Brain pericyte (primary cell): Measurements from ENCODE around the gene CASP10.
"Not testable (repeated sequence)": the region's sequence is repeated elsewhere in the genome, so short reads cannot be mapped to it uniquely, and the experiment has no call there.

Experiments
- DNase-seq: peaks from one replicate; pipeline ENCODE4 v3.0.0-alpha.2; 2012; ENCODE audit warnings: low read depth, low spot score

The CASP10 gene

DNA sequence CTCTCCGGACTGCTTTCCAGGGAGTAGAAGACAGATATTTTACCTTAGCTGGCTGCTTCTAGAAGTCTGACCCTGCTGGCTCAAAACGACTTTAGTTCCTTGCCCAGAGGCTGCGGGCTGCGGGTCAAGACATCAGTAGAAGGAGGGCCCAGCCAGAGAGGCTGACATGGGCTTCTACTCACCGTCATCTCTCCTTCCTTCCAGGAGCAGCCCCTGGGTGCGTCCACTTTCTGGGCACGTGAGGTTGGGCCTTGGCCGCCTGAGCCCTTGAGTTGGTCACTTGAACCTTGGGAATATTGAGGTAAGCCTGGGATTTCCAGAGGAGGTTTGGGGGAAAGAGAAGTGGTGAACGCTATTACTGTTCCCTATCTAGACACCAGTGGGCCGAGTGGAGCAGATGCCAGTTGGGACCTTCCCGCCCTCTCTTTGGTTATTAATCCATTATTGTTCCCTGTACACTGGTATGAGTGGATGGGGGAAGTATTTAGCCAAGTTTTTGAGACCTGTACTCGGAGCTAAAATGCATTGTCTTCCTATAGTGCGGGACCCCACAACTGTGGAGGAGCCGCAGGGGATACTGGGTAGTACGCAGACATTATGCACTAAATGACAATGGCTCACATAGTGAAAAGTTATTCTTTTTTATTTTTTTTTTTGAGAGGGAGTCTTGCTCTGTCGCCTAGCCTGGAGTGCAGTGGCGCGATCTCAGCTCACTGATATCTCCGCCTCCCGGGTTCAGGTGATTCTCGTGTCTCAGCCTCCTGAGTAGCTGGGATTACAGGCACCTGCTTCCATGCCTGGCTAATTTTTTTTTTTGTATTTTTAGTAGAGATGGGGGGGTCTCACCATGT, 51.1 kb downstream of the CASP10 start:
- no peak for DNase-seq

DNA sequence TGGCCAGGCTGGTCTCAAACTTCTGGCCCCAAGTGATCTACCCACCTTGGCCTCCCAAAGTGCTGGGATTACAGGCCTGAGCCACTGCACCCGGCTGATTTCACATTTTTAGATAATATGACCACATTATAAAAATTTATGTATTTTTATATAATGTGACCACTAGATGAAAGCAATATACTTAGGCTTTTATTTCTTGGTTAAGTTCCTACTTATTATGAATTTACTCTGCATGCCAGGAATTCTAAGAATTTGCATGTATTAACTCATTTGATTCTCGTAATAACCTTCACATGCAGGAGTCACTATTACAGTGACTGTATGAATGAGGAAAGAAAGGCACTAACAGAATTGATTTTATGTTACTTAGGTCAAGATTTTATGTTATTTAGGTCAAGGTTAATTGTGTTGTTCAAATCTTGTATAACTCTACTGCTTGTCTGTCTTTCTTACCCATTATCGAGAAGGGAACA, 51.8 kb downstream of the CASP10 start:
- DNase-seq, result no peak

- DNase-seq, result peak; percentile 8
Observed at GRCh38 chr2:201235860-201236811, 53.2 kb downstream of the CASP10 start.

GRCh38 chr2:201237486-201238123, 54.7 kb downstream of the CASP10 start:
- no peak for DNase-seq

DNA sequence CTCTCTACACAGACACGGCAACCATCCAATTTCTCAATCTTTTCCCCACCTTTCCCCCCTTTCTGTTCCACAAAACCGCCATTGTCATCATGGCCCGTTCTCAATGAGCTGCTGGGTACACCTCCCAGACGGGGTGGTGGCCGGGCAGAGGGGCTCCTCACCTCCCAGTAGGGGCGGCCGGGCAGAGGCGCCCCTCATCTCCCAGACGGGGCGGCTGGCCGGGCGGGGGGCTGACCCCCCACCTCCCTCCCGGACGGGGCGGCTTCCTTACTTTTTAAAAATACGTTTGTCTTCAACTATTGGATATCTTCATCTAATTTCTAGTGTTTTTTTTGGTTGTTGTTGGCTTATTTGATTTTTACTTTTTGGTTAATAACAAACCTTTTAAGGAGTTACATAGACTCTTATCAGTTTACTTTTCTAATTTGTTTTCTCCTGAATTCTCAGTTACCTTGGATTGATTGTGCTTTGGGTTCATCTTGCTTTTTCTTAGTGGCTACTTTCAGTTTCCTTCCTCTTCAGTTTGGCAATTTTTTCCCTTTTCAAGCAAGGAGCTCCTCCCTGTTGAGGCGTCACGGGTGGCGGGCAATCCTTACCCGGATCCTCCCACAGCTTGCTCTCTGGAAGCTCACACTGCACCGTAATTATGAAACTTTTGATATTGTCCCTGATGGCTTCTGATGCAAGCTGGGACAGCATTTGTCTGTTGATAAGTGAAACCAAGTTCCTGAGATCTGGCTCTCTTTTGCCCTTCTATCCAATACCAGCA, 56.4 kb downstream of the CASP10 start:
- not testable (repeated sequence) for DNase-seq

DNA sequence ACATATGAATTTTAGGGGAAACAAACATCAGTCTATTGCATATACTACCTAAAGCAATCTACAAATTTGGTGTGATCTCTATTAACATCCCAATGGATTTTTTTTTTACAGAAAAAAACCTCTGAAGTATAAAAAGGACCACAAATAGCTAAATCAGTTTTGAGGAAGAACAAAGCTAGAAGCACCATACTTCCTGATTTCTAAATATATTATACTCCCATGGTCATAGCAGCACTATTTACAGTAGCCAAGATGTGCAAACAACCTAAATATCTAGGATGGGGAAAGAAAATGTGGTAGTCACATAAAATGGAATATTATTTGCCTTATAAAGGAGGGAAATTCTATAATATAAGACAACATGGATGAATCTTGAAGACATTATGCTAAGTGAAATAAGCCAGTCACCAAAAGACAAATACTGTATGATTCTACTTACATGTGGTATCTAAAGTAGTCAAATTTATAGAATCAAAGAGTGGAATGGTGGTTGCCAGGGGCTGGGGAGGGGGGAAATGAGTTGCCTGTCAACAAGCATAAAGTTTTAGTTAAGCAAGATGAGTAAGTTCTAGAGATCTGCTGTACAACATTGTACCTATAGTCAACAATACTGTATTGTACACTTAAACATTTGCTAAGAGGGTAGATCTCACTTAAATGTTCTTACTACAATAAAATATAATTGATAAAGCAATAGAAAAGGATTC, 59.8 kb downstream of the CASP10 start:
- DNase-seq, result no peak

- no peak for DNase-seq
Observed at GRCh38 chr2:201244829-201245228, 61.9 kb downstream of the CASP10 start.

GRCh38 chr2:201246280-201246679, 63.3 kb downstream of the CASP10 start:
- no peak for DNase-seq

GRCh38 chr2:201248288-201248844, 65.4 kb downstream of the CASP10 start:
- no peak for DNase-seq

DNA sequence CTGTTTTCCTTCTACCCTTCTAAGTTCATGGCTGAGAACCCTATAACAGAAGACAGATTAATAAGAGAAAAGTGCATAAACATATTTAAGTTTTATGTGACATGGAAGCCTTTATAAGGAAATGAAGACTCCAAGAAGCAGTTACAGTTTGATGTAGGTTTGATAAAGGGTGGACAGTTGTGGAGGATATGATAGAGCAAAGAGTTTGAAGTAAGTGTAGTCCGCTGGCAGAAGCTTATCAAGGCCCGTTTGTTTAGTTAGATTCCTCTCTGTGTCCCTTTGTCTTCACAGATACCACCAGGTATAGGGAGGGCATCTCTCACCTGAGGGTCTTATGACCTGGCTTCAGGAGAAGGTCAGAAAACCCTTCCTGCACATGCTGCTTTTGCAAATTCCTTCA, 66.9 kb downstream of the CASP10 start:
- no peak for DNase-seq

GRCh38 chr2:201250741-201251140, 67.8 kb downstream of the CASP10 start:
- no peak for DNase-seq

DNA sequence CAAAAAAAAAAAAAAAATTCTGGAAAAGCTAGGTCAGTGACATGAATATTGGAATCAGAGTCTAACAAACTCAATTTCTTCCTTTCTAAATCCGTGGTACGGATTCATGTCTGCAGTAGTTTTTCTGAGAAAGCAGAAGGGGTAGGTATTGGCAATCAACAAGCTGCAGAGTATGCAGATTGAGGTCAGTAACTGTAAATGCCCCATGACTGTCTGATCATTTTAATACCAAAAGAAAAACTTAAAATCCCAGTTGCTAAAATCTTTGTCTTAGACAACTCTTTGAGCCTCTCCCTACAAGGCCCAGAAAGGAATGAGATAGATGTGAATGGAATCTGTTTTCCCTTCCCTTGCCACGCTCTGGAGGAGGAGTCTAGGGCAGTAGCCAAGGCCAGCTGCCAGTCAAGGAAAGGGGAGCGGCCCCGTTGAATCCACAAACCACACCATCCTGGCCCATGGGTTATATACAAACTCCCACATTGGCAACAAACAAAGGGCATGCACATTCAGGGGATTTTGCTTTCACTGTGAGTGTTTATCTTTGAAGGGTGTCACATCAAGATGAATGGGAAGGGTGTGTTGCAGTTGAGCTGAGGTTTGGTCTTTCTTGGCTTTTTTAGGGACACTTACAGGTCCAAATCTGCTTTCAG, 71.3 kb downstream of the CASP10 start:
- no peak for DNase-seq

DNA sequence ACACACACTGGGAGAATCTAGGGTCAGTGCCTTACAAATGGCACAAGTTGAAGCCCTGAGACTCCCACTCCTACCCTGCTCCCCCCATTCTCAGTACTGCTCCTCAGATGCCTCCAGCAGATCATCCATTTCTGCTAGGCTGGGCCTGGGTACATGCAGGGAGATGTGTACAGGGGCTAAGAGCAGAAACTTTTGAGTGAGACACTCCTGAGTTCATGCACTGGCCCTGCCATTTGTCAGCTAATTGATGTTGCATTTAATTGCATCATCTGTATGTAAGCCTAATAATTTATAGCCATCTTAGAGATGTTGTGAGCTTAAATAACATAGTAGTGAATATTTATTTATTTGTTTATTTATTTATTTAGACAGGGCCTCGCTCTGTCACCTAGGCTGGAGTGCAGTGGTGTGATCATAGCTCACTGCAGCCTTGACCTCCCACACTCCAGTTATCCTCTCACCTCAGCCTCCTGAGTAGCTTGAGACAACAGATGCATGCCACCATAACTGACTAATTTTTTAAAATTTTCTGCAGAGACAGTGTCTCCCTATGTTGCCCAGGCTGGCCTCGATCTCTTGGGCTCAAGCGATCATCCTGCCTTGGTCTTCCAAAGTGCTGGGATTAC, 72.6 kb downstream of the CASP10 start:
- DNase-seq, result no peak

- DNase-seq, result no peak
Observed at GRCh38 chr2:201256082-201256481, 73.1 kb downstream of the CASP10 start.

DNA sequence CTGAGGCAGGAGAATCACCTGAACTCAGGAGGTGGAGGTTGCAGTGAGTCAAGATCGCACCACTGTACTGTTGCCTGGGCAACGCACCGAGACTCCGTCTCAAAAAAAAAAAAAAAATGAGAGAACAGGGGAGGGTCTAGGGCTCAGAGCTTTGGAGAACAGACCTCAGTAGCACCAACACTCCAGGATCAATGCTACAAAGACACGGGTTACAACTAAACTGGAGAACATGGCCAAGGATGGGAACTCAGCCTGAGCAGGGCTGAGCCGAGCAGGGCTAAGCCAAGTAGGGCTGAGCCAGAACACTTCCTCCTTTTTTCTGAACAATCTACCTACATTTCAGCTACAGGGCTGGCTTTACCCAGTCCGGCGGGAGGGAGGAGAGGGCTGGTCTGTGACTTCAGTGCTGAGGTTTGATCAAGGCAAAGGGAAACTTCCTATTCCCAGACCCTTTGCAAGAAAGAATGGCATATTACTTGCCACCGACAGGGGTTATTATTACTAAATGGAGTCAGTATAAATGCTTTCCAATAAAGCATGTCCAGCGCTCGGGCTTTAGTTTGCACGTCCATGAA, 74.5 kb downstream of the CASP10 start:
- no peak for DNase-seq

- peak; percentile 27 for DNase-seq
Observed at GRCh38 chr2:201257956-201258665, 75.2 kb downstream of the CASP10 start.

GRCh38 chr2:201258666-201259615, 76.0 kb downstream of the CASP10 start:
- no peak for DNase-seq
